B cell (primary cell): ENCODE measurements around the gene LHX5. TPM values are rescaled to one million over a fixed set of nuclear protein-coding genes. Genes with fewer than 3 reads are reported as not detected.

ENCODE experiments used
- ATAC-seq: fragments of 200-7000 bp; cut with Tn5 transposase; one replicate; pipeline ENCODE4 v1.10.0; 2021; ENCODE audit warnings: low read depth, mild to moderate bottlenecking, moderate number of reproducible peaks, moderate library complexity
- CTCF ChIA-PET: fragments of 350-600 bp; sonication (Branson Sonifier 250); formaldehyde crosslinking; loops from one replicate; lab custom pipeline; 2021; ENCODE audit warnings: antibody characterized with exemption, inconsistent platforms; lab: Charles Lee
- POLR2A ChIA-PET: fragments of 350-600 bp; sonication (Branson Sonifier 250); formaldehyde crosslinking; loops from one replicate; lab custom pipeline; 2021; ENCODE audit warnings: antibody characterized with exemption; lab: Charles Lee
- DNase-seq: peaks from one replicate; pipeline ENCODE4 v3.0.0; 2013
- H2AFZ ChIP-seq: 2 replicates; pipeline ENCODE4 v1.6.1; 2012; ENCODE audit warnings: mild to moderate bottlenecking, low read depth, low read length; ENCODE audit not compliant: insufficient read depth, poor library complexity, severe bottlenecking
- H3K27ac ChIP-seq, 2 donors: 1 replicate in 1 of 2; 2 replicates in 1 of 2; pipeline ENCODE4 v1.5.1; 2012 to 2013; ENCODE audit warnings: low read length in 2 of 2, mild to moderate bottlenecking in 2 of 2, moderate library complexity in 1 of 2
- H3K27me3 ChIP-seq, 4 experiments: fragments of 200-600 bp in 1 of 4; sonication (generic) in 1 of 4; replicated peaks in 1 of 4; 1 replicate in 2 of 4; 2 replicates in 2 of 4; pipeline versions ENCODE4 v1.6.1 to v1.7.0; 2013 to 2016; ENCODE audit warnings: low read length in 3 of 4, mild to moderate bottlenecking in 2 of 4, mixed read lengths in 1 of 4, moderate library complexity in 1 of 4; ENCODE audit not compliant: insufficient read depth in 4 of 4, control insufficient read depth in 3 of 4; ENCODE audit errors: control extremely low read depth in 1 of 4
- H3K36me3 ChIP-seq, 2 experiments: replicated peaks in 1 of 2; 1 replicate in 1 of 2; 2 replicates in 1 of 2; pipeline versions ENCODE4 v1.6.1 to v1.7.1; 2013; ENCODE audit warnings: low read length in 1 of 2; ENCODE audit not compliant: insufficient read depth in 2 of 2, control insufficient read depth in 1 of 2; ENCODE audit errors: control extremely low read depth in 1 of 2, extremely low read depth in 1 of 2
- H3K4me1 ChIP-seq, 2 donors: fragments of 200-600 bp in 1 of 2; sonication (generic) in 1 of 2; 1 replicate in 1 of 2; 2 replicates in 1 of 2; pipeline versions ENCODE4 v1.5.1 to v1.6.1; 2013 to 2017; ENCODE audit warnings: low read length in 2 of 2; ENCODE audit not compliant: control insufficient read depth in 2 of 2, insufficient read depth in 2 of 2
- H3K4me2 ChIP-seq: replicated peaks from 2 replicates; pipeline ENCODE3; 2012; ENCODE audit warnings: mild to moderate bottlenecking, low read depth, low read length; ENCODE audit not compliant: poor library complexity, severe bottlenecking
- H3K4me3 ChIP-seq, 5 experiments: fragments of 200-600 bp in 1 of 5; sonication (generic) in 1 of 5; 1 replicate in 3 of 5; 2 replicates in 2 of 5; pipeline versions ENCODE4 v1.5.1 to v1.7.0; 2011 to 2016; ENCODE audit warnings: low read length in 4 of 5, mild to moderate bottlenecking in 4 of 5, low read depth in 2 of 5, control low read depth in 1 of 5, moderate library complexity in 1 of 5; ENCODE audit not compliant: insufficient read depth in 1 of 5; ENCODE audit errors: control extremely low read depth in 1 of 5, extremely low read depth in 1 of 5
- H3K79me2 ChIP-seq: fragments of 200-600 bp; sonication (generic); one replicate; pipeline ENCODE4 v1.6.0; 2016; ENCODE audit warnings: low read length; ENCODE audit not compliant: control insufficient read depth, insufficient read depth
- H3K9ac ChIP-seq: fragments of 200-600 bp; sonication (generic); 2 replicates; pipeline ENCODE4 v1.6.1; 2017; ENCODE audit warnings: mild to moderate bottlenecking, low read length, moderate library complexity
- H3K9me3 ChIP-seq, 3 donors: one replicate each; pipeline versions ENCODE4 v1.6.1 to v1.7.1; 2013; ENCODE audit warnings: low read length in 2 of 3; ENCODE audit not compliant: control insufficient read depth in 2 of 3, insufficient read depth in 1 of 3; ENCODE audit errors: control extremely low read depth in 1 of 3
- H4K20me1 ChIP-seq: 2 replicates; pipeline ENCODE4 v1.6.0; 2012; ENCODE audit warnings: mild to moderate bottlenecking, low read length; ENCODE audit not compliant: insufficient read depth, control insufficient read depth, poor library complexity, severe bottlenecking
- H3K27ac Mint-ChIP-seq: one replicate; pipeline ENCODE4 v1.8.0; 2021; ENCODE audit warnings: mixed read lengths
- H3K27me3 Mint-ChIP-seq: one replicate; pipeline ENCODE4 v1.8.0; 2021; ENCODE audit warnings: mixed read lengths
- H3K4me1 Mint-ChIP-seq: one replicate; pipeline ENCODE4 v1.8.0; 2021; ENCODE audit warnings: mixed read lengths
- H3K4me3 Mint-ChIP-seq: one replicate; pipeline ENCODE4 v1.8.0; 2021; ENCODE audit warnings: mixed read lengths
- H3K9me3 Mint-ChIP-seq: one replicate; pipeline ENCODE4 v1.8.0; 2022; ENCODE audit warnings: mixed read lengths; ENCODE audit not compliant: insufficient read depth
- CTCF ChIP-seq: fragments of 200-600 bp; IDR thresholded peaks from one replicate; pipeline ENCODE4 v1.8.0; 2022; ENCODE audit warnings: antibody characterized with exemption, mild to moderate bottlenecking
- EZH2 ChIP-seq: IDR thresholded peaks from 2 replicates; pipeline ENCODE4 v1.6.1; 2012; ENCODE audit warnings: borderline replicate concordance, low read depth, mild to moderate bottlenecking, moderate library complexity, low read length; ENCODE audit not compliant: insufficient read depth, poor library complexity, severe bottlenecking
- WGBS: methylation state at CpG from one replicate; pipeline ENCODE4 v1.1.5; 2013; ENCODE audit warnings: missing lambda C conversion rate; ENCODE audit not compliant: insufficient coverage; 5-methylcytosine and 5-hydroxymethylcytosine counted together
- intact Hi-C: fragments of 100-400 bp; cut with micrococcal nuclease; formaldehyde crosslinking; loops from one replicate; pipeline ENCODE4 v1.10.0; 2022
- polyA plus RNA-seq: library from polyadenylated mRNA; depleted of rRNA; stranded (reverse); fragments of >200 nt; gene quantifications from 2 replicates; pipeline ENCODE4 v1.2.3, GENCODE V29; 2012
- total RNA-seq, 2 donors: library from RNA; stranded (reverse); fragments of 120-200 nt in 1 of 2; gene quantifications; 1 replicate in 1 of 2; 2 replicates in 1 of 2; pipeline versions ENCODE4 v1.2.3 to v1.2.4, GENCODE V29; 2013 to 2022

LHX5 gene
- total and polyA plus RNA-seq, 2 donors (not counting 1 experiment from before 2014, with no cell fraction given): not detected

- intact Hi-C loops: no loop called here
- peaks cover 0 to 90% (median 70%) of the 10 kb centered on the region in 4 experiments for H3K27me3 ChIP-seq
- CTCF ChIA-PET: no interaction called here
Measured at GRCh38 chr12:113477171-113477841, 5.6 kb upstream of the LHX5 start.

More at GRCh38 chr12:113477171-113477841, 5.6 kb upstream of the LHX5 start:
- Mint-ChIP-seq H3K4me3 (no peak overlapping the region), H3K4me1 (peaks cover 18% of the 10 kb centered on the region), H3K9me3 (peaks cover 2% of the 10 kb centered on the region), H3K27me3 (peaks cover 76% of the 10 kb centered on the region), H3K27ac (no peak overlapping the region)
- Histone ChIP-seq H3K36me3 (no peaks in the 10 kb centered on the region), H2AFZ (no peak overlapping the region), H3K79me2 (no peaks in the 10 kb centered on the region), H3K9ac (no peak overlapping the region), H3K27ac (no peak overlapping the region), H3K4me3 (no peak overlapping the region), H4K20me1 (no peaks in the 10 kb centered on the region), H3K4me1 (peaks cover 4 to 13% of the 10 kb centered on the region in 2 donors), H3K9me3 (peaks cover 0 to 30% (median 0%) of the 10 kb centered on the region in 3 donors), H3K4me2 (no peak overlapping the region)
- ATAC-seq (no peak), DNase-seq (no peak)
- 8% methylated on average over 7 of the region's 7 CpGs for WGBS
- TF ChIP-seq EZH2 (no peak), CTCF (no peak)
- POLR2A ChIA-PET: no interaction called here
